DMS153 treated with DMSO at 0.1 percent for 48 hours (cell line): ENCODE data around the gene GNA12.

ENCODE experiments used
- DNase-seq: peaks from one replicate; lab custom pipeline; 2025; ENCODE audit not compliant: unreplicated experiment; lab: John Stamatoyannopoulos, UW

The GNA12 gene

GRCh38 chr7:2785071-2785500 lies 59.0 kb downstream of the GNA12 start:
- DNase-seq: no peak

GRCh38 chr7:2782565-2782964 lies 61.5 kb downstream of the GNA12 start:
- no peak for DNase-seq

GRCh38 chr7:2782121-2782520 lies 62.0 kb downstream of the GNA12 start:
- DNase-seq: no peak

DNA sequence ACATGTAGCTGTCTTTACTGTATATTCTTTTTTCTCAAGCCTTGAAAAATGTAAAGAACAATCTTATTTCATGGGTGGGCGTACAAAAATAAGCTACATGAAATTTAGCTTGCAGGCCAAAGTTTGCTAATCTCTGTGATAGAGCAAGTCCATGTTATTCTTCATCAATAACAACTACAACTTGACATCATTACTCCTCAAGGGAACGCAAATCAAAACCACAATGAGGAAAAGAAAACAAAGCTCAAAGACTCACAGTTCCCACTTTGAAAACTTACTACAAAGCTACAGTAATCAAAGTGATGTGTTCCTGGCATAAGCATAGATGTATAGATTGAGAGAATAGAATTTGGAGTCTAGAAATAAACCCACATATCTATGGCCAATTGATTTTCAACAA lies 62.5 kb downstream of the GNA12 start:
- no peak for DNase-seq

GRCh38 chr7:2779051-2779450 lies 65.1 kb downstream of the GNA12 start:
- DNase-seq: no peak

DNA sequence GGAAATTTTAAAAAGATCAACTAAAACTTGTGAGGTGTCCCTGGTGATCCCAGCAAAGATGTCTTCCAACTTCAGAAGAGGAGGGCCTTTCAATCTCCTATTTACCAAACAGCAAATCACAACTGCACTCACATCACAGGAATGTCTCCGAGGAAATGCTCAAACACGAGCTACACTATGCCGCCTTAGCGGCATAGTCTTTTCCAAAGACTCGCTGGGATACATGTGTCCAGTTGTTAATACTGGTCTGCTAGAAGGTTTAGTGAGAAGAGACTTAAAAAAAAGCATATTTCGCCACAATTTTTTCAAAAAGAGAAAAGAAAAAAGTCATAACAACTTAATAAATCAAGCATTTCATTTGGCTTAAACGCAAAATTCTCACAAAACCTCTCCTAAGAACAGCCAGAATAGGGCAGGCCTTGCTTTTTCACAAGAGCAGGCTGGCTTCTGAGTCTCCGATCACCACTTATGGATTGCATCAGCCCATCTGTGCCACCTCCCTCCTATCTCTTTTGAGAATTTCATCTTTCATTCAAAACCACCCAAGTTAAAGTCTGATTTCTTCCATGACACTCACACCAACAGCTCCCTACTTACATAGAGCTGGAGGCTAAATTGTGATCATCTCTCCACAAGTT lies 66.1 kb downstream of the GNA12 start:
- no peak for DNase-seq

GRCh38 chr7:2776401-2776800 lies 67.7 kb downstream of the GNA12 start:
- DNase-seq: no peak

DNA sequence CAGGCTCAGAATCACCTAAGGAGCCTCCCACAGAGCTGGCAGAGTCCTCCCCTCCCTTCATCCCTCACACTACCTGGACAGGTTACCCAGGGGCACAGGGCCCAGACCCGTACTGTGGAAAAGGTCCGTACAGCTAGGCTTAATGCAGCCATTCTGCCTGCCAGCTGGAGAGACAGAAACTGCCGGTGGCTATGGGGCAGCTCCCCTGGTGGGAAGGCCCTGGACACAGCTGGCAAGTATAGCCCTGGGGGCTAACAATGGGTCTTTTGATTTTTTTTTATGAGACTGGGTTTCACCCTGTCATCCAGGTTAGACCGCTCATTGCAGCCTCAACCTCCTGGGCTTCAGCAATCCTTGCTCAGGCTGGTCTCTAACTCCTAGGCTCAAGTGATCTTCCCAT lies 68.3 kb downstream of the GNA12 start:
- DNase-seq: no peak

GRCh38 chr7:2775376-2775775 lies 68.7 kb downstream of the GNA12 start:
- no peak for DNase-seq

DNA sequence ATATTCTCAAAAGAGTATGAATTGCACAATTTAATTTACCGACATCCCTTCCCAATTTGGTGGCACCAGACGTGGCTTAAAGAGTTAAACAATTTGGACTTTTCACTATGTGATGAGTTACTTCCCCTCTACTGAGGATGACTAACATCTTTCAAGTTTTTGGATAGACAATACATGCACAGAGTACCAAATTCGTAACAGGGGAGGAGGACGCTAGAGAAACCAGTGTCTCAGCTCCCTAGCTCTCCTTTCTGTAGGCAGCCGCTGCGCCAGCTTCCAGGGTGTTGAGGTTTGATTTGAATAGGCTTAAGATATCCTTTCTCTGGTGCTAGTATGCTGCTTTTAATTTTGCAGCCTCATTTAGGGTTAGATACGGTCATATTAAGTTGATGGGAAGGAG lies 69.2 kb downstream of the GNA12 start:
- no peak for DNase-seq

DNA sequence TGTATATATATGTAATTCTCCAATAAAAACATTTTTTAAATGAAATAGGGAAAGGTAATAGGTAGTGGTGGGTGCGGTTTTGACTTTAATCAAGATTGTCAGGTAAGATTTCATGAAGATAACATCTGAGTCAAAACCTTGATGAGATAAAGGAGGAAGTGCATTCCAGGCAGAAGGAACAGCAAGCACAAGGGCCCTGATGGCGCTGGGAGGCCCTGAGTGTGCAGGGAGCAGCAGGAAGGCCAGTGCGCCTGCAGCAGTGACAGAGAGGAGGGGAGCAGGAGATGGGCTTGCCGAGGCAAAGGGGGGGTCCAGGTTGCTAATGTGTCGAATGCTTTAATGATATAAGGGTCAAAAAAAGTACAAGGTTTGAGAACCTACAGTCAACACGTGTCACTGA lies 69.8 kb downstream of the GNA12 start:
- no peak for DNase-seq

- DNase-seq: no peak
Measured at GRCh38 chr7:2773608-2774007, 70.5 kb downstream of the GNA12 start.

- no peak for DNase-seq
Measured at GRCh38 chr7:2771274-2771731, 72.8 kb downstream of the GNA12 start.

GRCh38 chr7:2764621-2765020 lies 79.5 kb downstream of the GNA12 start:
- no peak for DNase-seq

DNA sequence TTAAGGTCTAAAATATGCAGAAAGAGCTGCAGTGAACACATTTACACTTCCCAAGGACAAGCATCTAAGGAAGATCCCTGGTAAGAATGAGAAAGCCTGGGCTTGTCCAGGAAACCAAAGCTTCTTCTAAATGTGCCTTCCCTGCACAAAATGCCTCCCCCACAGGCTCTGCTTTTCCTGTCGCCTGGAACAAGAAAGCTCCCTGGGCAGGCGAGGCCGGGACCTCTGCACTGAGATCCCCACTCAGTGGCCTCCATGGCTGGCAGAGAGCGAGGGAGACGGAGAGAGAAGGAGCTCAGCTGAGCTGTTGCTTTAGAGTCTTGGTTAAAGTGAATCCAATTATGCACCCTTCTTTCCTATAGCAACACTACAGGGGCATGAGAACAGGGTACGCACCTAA lies 80.5 kb downstream of the GNA12 start:
- no peak for DNase-seq

DNA sequence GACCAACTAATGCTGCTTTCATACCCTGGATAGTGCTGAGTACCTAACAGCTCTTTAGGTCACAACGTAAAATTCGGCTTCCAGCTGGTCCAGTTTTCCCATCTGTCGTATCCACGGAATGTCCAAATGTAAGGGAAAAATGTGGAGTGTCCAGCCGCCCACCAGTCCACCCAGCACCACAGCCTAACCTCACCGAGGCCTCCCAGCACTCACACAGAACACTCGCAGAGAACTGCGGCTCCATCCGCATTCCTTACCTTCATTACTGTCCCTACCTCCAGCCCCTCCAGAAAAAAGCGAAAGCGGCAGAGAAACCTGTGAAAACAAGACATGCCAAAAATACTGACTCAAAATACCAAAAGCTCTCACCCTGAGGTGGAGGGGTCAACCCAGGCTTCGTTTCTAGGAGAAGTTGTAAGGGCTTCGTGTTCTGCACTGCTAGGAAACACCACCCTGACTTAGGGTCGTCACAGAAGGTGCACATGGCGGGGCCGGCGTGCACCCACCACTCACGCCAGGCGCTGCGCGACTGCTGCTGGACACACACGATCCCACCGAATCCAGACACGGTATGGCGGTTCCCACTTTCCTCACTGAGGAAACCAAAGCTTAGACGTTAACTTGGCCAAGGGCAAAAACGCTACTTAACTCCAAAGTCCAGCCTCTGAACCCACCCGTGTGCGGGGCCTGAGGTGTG lies 82.2 kb downstream of the GNA12 start:
- no peak for DNase-seq

DNA sequence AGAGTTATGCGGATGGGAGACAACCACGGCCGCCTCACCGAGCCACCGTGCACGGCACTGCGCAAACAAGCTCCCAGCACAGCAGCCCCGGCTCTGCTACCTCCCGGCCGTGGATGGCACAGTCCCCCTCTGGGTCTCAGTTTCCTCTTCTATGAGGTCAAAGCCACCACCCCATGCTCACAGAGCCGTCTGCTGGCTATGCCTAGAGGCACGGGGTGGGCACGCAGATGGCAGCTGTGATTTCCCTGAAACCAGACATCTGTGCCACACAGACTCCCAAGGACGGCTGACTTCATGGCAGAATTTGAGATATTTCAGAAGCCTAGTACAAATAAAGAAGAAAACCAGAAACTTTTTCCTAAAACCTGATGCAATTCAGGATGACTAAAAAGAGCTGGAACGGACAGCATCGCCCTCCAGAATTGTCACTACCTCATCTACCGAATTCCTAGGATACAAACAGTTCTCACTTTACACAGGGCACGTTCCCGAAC lies 82.9 kb downstream of the GNA12 start:
- no peak for DNase-seq

DNA sequence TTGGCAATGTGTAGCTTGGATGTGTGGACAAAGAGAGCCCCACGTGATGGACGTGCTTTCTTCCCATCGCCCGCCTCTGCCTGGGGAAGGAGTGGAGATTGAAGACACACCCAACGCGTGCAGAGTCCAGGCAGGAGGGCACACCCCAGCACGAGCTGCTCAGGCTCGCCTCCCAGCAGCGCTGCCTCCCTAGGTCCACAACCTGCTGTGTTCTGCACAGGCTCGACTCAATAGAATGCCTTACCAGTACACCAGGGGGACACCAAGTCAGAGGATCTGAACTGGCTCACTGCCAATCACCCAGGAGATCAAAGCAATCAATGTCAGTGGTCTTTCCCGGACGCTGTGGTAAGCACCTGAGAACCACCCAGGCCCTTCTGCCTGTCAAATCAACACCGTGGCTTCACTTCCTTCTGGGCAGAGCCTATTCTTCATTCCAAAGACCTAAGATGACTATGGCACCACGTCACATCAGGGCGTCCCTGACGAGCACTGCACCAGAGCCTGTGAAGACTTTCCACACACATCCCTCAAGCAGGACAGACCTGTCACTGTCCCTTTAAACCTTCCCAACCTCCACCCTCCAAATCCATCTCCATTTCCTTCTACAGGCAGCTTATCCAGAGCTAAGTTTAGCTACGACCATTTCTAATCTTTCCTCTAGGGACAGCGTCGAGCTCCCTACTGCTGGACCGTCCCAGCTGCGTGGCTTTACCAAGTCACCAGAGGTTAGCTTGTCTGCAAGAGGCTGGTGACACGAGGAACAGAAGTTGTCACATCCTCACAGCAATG lies 83.8 kb downstream of the GNA12 start:
- DNase-seq: peak; percentile 96

DNA sequence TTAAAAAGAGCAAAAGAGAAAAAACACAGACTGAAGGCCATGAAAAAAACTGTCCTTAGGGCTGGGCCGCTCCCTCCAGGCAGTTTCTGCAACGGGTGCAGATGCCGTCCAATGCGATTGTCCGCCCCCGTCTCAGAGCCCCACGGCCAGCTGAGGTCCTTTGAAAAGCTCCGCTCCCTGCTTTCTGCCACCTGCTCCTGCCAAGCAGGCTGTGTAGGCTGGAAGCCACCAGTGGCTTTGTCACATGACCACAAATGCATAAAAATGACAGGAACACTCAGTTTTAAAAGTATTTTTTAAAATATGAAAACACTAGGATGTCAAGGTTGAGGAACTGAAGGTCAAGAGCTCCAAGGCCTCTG lies 84.4 kb downstream of the GNA12 start:
- peak; percentile 96 for DNase-seq

DNA sequence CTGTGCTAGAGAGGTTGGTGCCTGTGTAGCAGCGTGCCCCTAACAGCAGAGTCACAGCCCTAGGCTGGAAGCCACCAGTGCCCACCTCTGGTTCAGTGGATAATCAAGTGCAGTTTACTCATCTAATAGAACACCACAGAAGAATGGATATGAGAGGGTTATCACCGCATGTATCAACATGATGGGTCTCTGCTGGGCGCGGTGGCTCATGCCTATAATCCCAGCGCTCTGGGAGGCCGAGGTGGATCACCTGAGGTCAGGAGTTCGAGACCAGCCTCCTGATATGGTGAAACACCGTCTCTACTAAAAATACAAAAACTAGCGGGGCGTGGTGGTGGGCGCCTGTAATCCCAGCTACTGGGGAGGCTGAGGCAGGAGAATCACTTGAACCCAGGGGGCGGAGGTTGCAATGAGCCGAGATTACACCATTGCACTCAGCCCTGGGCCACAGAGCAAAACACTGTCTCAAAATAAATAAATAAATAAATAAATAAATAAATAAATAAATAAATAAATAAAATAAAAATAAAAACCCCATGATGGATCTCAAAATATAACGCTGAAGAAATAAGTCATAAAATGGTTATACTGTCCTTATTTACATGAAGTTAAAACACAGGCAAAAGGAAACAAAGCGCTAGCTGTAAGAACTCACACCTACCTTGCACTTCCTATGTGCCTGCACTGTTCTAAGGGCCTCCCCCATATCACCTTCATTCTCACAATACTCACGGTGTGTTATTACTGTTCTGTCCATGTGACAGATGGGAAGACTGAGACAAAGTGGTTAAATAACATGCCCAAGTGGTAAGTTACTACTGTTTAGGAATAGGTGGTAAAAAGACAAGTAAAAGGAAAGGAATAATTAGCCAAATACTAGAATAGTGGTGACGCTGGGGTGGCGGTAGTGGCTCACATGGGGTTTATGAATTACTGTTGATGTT lies 85.2 kb downstream of the GNA12 start:
- DNase-seq: no peak
